ENCODE results near the gene MAGI1. TPM values are rescaled to one million over a fixed set of nuclear protein-coding genes. Genes with fewer than 3 reads are reported as not detected.
A peak's percentile ranks its signal among the peaks of the same experiment; 100 is the strongest.

Gene MAGI1
- total RNA-seq, 1 donor from 2014 or later: 18.7 TPM

GRCh38 chr3:65901226-65901625, 137.5 kb downstream of the MAGI1 start:
- Mint-ChIP-seq H3K4me1 (ENCODE audit: low read depth) (peaks cover 33% of the 10 kb centered on the region), H3K4me3 (ENCODE audit: unreplicated experiment) (no peak overlapping the region), H3K27ac (ENCODE audit: unreplicated experiment) (peak overlapping the region; percentile 49)

DNA sequence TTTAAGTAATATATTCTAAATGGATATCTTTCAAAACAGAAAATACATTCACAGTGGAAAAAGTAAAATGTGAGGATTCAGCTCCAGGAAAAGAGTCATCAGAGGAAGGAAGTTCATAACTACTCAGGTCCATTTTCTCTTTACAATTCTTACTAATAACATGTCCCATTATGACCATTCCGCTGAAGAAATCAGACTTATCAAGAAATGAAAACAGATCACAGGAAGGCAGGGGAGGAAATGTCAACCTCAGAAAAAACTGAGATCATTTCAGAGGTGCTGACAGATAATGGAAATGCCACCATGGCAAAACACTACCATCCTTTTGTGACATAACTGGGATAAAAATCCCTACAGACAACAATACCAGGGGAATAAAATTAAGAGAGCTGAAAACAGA, 139.5 kb downstream of the MAGI1 start:
- no peaks in the 10 kb centered on the region for H3K9me3 Mint-ChIP-seq (ENCODE audit: low read depth)
- TF ChIP-seq, protein P1, sequence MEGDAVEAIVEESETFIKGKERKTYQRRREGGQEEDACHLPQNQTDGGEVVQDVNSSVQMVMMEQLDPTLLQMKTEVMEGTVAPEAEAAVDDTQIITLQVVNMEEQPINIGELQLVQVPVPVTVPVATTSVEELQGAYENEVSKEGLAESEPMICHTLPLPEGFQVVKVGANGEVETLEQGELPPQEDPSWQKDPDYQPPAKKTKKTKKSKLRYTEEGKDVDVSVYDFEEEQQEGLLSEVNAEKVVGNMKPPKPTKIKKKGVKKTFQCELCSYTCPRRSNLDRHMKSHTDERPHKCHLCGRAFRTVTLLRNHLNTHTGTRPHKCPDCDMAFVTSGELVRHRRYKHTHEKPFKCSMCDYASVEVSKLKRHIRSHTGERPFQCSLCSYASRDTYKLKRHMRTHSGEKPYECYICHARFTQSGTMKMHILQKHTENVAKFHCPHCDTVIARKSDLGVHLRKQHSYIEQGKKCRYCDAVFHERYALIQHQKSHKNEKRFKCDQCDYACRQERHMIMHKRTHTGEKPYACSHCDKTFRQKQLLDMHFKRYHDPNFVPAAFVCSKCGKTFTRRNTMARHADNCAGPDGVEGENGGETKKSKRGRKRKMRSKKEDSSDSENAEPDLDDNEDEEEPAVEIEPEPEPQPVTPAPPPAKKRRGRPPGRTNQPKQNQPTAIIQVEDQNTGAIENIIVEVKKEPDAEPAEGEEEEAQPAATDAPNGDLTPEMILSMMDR (IDR thresholded peaks at IDR 0.05): no peak
- H3K4me1 Mint-ChIP-seq (ENCODE audit: low read depth): peaks cover 28% of the 10 kb centered on the region
- no peaks in the 10 kb centered on the region for H3K36me3 Mint-ChIP-seq (ENCODE audit: low read depth)
- H3K27ac Mint-ChIP-seq (ENCODE audit: unreplicated experiment): no peak overlapping the region
- H3K27me3 Mint-ChIP-seq (ENCODE audit: low read depth): no peaks in the 10 kb centered on the region
- no peak for DNase-seq (ENCODE audit: low spot score)
- H3K4me3 Mint-ChIP-seq (ENCODE audit: unreplicated experiment): no peak overlapping the region

More at GRCh38 chr3:65901226-65901625, 137.5 kb downstream of the MAGI1 start:
- Mint-ChIP-seq H3K36me3 (ENCODE audit: low read depth) (no peaks in the 10 kb centered on the region), H3K27me3 (ENCODE audit: low read depth) (no peaks in the 10 kb centered on the region), H3K9me3 (ENCODE audit: low read depth) (no peaks in the 10 kb centered on the region)
- TF ChIP-seq, protein P1 (IDR thresholded peaks at IDR 0.05): no peak
- DNase-seq (ENCODE audit: low spot score): no peak

DNA sequence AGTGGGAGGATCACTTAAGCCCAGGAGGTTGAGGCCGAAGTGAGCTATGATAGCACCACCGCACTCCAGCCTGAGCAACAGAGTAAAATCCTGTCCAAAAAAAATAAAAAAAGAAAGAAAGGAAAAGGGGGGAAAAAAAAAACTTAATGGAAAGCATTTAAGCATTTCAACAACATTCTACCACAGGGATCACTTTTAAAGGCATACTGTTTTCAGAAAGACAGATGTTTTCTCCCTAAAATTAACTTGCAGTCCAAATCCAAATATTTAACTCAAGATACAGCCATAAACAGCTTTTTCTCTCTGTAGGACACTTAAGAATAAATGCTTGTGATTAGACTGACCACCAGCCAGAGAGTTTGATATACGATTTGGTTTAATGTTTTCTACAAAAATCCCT, 141.0 kb downstream of the MAGI1 start:
- Mint-ChIP-seq H3K4me3 (ENCODE audit: unreplicated experiment) (no peak overlapping the region), H3K9me3 (ENCODE audit: low read depth) (no peaks in the 10 kb centered on the region), H3K27ac (ENCODE audit: unreplicated experiment) (no peak overlapping the region), H3K36me3 (ENCODE audit: low read depth) (no peaks in the 10 kb centered on the region), H3K4me1 (ENCODE audit: low read depth) (peaks cover 36% of the 10 kb centered on the region), H3K27me3 (ENCODE audit: low read depth) (no peaks in the 10 kb centered on the region)
- no peak for DNase-seq (ENCODE audit: low spot score)
- TF ChIP-seq, protein P1 (IDR thresholded peaks at IDR 0.05): no peak

GRCh38 chr3:65896321-65896720, 142.4 kb downstream of the MAGI1 start:
- no peak overlapping the region for H3K4me3 Mint-ChIP-seq (ENCODE audit: unreplicated experiment)
- TF ChIP-seq, protein P1 (IDR thresholded peaks at IDR 0.05): no peak
- H3K4me1 Mint-ChIP-seq (ENCODE audit: low read depth): peaks cover 21% of the 10 kb centered on the region

GRCh38 chr3:65894679-65895453, 143.9 kb downstream of the MAGI1 start:
- H3K9me3 Mint-ChIP-seq (ENCODE audit: low read depth): no peaks in the 10 kb centered on the region
- DNase-seq (ENCODE audit: low spot score): no peak
- H3K27me3 Mint-ChIP-seq (ENCODE audit: low read depth): no peaks in the 10 kb centered on the region
- no peak overlapping the region for H3K4me3 Mint-ChIP-seq (ENCODE audit: unreplicated experiment)
- H3K27ac Mint-ChIP-seq (ENCODE audit: unreplicated experiment): no peak overlapping the region
- peaks cover 22% of the 10 kb centered on the region for H3K4me1 Mint-ChIP-seq (ENCODE audit: low read depth)
- H3K36me3 Mint-ChIP-seq (ENCODE audit: low read depth): no peaks in the 10 kb centered on the region
- TF ChIP-seq, protein P1 (IDR thresholded peaks at IDR 0.05): no peak

More at GRCh38 chr3:65896321-65896720, 142.4 kb downstream of the MAGI1 start:
- Mint-ChIP-seq H3K9me3 (ENCODE audit: low read depth) (no peaks in the 10 kb centered on the region), H3K27ac (ENCODE audit: unreplicated experiment) (no peak overlapping the region), H3K27me3 (ENCODE audit: low read depth) (no peaks in the 10 kb centered on the region), H3K36me3 (ENCODE audit: low read depth) (no peaks in the 10 kb centered on the region)
- DNase-seq (ENCODE audit: low spot score): no peak
